Measurements from ENCODE around the gene SYTL3.

GRCh38 chr6:158608221-158608620, 41.6 kb upstream of the SYTL3 start:
- TF ChIP-seq POLR2AphosphoS5 (IDR thresholded peaks at IDR 0.05), result no peak
- TF ChIP-seq CTCF (IDR thresholded peaks at IDR 0.05), result no peak
- no peak for TF ChIP-seq POLR2A (IDR thresholded peaks at IDR 0.05)
- no peak for TF ChIP-seq EP300 (IDR thresholded peaks at IDR 0.05)

All from stomach (tissue), 4 donors.